Mucosa of stomach (tissue), 1 donor: ENCODE measurements around the gene MZT2A.
"Not testable (repeated sequence)": the region's sequence is repeated elsewhere in the genome, so short reads cannot be mapped to it uniquely, and the experiment has no call there.

ENCODE experiments used
- H3K27me3 ChIP-seq: one replicate; pipeline ENCODE4 v1.7.0; 2013; ENCODE audit warnings: mild to moderate bottlenecking, low read length; ENCODE audit not compliant: control insufficient read depth, insufficient read depth
- H3K36me3 ChIP-seq: one replicate; pipeline ENCODE4 v1.7.0; 2013; ENCODE audit warnings: low read length; ENCODE audit not compliant: control insufficient read depth, insufficient read depth
- H3K4me1 ChIP-seq: one replicate; pipeline ENCODE4 v1.7.0; 2013; ENCODE audit warnings: mild to moderate bottlenecking, low read length; ENCODE audit not compliant: control insufficient read depth, insufficient read depth
- H3K4me3 ChIP-seq: one replicate; pipeline ENCODE4 v1.7.0; 2013; ENCODE audit warnings: low read length
- H3K9ac ChIP-seq: one replicate; pipeline ENCODE4 v1.7.0; 2013; ENCODE audit warnings: mild to moderate bottlenecking, low read length, moderate library complexity
- H3K9me3 ChIP-seq: one replicate; pipeline ENCODE4 v1.7.0; 2013; ENCODE audit warnings: mild to moderate bottlenecking, low read length, moderate library complexity; ENCODE audit not compliant: control insufficient read depth
- donor health status: Pancreatic carcinoma.

The MZT2A gene

GRCh38 chr2:131492015-131492417, at the start of gene MZT2A:
MZT2A (minus strand) TSS chr2:131492397; CDS start chr2:131492376, 21 bp downstream.
- H3K27me3 ChIP-seq, H3K36me3 ChIP-seq, H3K4me1 ChIP-seq, H3K9me3 ChIP-seq: not testable (repeated sequence)
- Histone ChIP-seq H3K9ac (peak within 1 kb of the TSS; percentile 76), H3K4me3 (peak within 1 kb of the TSS; percentile 36)

GRCh38 chr2:131538856-131539255, 46.7 kb upstream of the MZT2A start:
- H3K36me3 ChIP-seq, H3K4me1 ChIP-seq, H3K9me3 ChIP-seq, H3K4me3 ChIP-seq, H3K9ac ChIP-seq, H3K27me3 ChIP-seq: not testable (repeated sequence)

- not testable (repeated sequence) for H3K36me3 ChIP-seq, H3K27me3 ChIP-seq, H3K4me3 ChIP-seq, H3K9ac ChIP-seq, H3K9me3 ChIP-seq, H3K4me1 ChIP-seq
Observed at GRCh38 chr2:131536841-131537240, 44.6 kb upstream of the MZT2A start.

GRCh38 chr2:131535951-131536826, 44.0 kb upstream of the MZT2A start:
- not testable (repeated sequence) for H3K9me3 ChIP-seq, H3K36me3 ChIP-seq, H3K9ac ChIP-seq, H3K4me1 ChIP-seq, H3K27me3 ChIP-seq, H3K4me3 ChIP-seq

- no peak overlapping the region for H3K9ac ChIP-seq
- H3K36me3 ChIP-seq = no peaks in the 10 kb centered on the region
- no peaks in the 10 kb centered on the region for H3K4me1 ChIP-seq
- no peaks in the 10 kb centered on the region for H3K9me3 ChIP-seq
- no peak overlapping the region for H3K4me3 ChIP-seq
- no peaks in the 10 kb centered on the region for H3K27me3 ChIP-seq
Observed at GRCh38 chr2:131535526-131535925, 43.3 kb upstream of the MZT2A start.

- H3K36me3 ChIP-seq, H3K27me3 ChIP-seq, H3K4me1 ChIP-seq, H3K9ac ChIP-seq, H3K9me3 ChIP-seq, H3K4me3 ChIP-seq: not testable (repeated sequence)
Observed at GRCh38 chr2:131534965-131535364, 42.8 kb upstream of the MZT2A start.

- not testable (repeated sequence) for H3K4me3 ChIP-seq, H3K9me3 ChIP-seq, H3K36me3 ChIP-seq, H3K9ac ChIP-seq, H3K4me1 ChIP-seq, H3K27me3 ChIP-seq
Observed at GRCh38 chr2:131534317-131534672, 42.1 kb upstream of the MZT2A start.

GRCh38 chr2:131533609-131534316, 41.6 kb upstream of the MZT2A start:
- H3K4me1 ChIP-seq, H3K9me3 ChIP-seq, H3K9ac ChIP-seq, H3K36me3 ChIP-seq, H3K27me3 ChIP-seq, H3K4me3 ChIP-seq: not testable (repeated sequence)

GRCh38 chr2:131532723-131533608, 40.8 kb upstream of the MZT2A start:
- H3K27me3 ChIP-seq, H3K36me3 ChIP-seq, H3K9me3 ChIP-seq, H3K4me1 ChIP-seq, H3K4me3 ChIP-seq, H3K9ac ChIP-seq: not testable (repeated sequence)

GRCh38 chr2:131531547-131532185, 39.5 kb upstream of the MZT2A start:
- not testable (repeated sequence) for H3K4me1 ChIP-seq, H3K36me3 ChIP-seq, H3K27me3 ChIP-seq, H3K4me3 ChIP-seq, H3K9me3 ChIP-seq, H3K9ac ChIP-seq

- not testable (repeated sequence) for H3K27me3 ChIP-seq, H3K36me3 ChIP-seq, H3K4me1 ChIP-seq, H3K9me3 ChIP-seq, H3K4me3 ChIP-seq, H3K9ac ChIP-seq
Observed at GRCh38 chr2:131530626-131531344, 38.6 kb upstream of the MZT2A start.
